CD4-positive, alpha-beta T cell treated with Interferon gamma for 1 hour (primary cell): ENCODE measurements around the gene GRAMD4.

Experiments used
- DNase-seq: peaks from one replicate; pipeline ENCODE4 v3.0.0-alpha.2; 2020

Gene GRAMD4

DNA sequence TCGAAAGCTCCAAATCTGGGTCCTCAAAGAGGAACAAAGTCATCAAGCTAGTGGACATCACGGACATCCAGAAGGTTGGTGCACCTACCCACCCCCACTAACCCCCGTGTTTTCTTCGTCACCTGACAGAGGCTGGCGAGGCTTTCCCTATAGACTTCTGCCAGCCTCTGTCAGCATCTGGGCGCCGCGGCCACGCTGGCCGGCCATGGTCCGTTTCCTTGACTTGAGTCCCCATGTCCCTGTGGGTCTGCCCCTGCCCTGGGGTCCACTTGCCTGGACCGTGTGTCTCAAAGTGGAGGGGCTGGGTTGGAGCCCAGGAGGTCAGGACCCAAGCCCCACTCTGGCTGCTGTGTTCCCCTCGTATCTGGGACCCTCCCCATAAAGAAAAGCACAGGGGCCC, 55.3 kb downstream of the GRAMD4 start:
- no peak for DNase-seq

DNA sequence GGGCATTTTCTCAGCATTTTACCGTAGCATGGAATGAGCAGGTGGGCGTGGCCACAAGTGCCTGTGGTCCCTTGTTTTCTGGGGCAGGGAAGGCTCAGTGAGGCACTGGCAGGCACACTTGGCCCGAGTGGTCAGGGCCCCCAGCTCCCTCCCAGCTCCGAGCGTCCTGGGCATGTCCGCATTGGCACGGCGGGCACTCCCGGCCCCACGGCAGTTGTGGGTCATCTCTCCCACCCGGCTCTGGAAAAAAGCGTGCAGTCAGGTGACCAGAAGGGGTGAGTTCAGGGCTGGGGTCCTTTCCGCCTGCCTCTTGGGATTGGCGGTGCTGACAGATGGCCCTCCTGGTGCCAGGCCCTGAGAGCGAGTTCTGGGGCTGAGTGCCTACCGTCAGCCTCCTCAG, 55.8 kb downstream of the GRAMD4 start:
- DNase-seq: no peak

DNA sequence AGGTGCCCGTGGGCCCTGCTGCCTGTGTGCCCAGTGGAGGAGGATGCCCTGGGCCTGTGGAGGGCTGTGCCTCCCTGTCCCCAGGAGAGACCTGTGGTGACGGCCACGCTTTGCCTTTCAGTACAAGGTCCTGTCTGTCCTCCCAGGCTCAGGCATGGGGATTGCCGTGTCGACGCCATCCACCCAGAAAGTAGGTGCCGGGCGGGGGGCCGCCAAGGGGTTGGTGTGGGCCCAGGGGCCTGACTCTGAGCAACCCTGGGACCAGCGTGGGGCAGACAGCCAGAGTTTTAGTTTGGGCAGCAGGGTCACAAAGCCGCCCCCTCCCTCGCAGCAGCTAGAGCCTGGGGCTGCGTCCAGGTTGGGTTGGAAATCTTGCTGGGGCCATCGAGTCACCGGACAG, 56.3 kb downstream of the GRAMD4 start:
- DNase-seq: no peak

DNA sequence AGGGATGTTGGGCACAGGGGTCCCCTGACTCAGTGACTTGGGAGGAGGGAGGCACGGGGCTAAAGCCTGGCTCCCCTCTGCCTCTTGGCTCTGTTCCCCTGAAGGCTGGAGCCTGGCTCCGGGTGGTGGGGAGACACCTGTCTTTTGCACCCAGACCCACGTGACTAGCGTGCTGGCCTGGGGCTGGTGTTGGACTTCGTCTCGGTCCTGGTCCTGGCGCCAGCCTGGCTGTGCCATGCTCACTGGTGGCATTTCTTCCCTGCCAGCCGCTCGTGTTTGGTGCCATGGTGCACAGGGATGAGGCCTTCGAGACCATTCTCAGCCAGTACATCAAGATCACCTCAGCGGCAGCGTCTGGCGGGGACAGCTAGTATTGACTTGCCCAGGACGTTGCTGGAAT, 56.7 kb downstream of the GRAMD4 start:
- DNase-seq: no peak

DNA sequence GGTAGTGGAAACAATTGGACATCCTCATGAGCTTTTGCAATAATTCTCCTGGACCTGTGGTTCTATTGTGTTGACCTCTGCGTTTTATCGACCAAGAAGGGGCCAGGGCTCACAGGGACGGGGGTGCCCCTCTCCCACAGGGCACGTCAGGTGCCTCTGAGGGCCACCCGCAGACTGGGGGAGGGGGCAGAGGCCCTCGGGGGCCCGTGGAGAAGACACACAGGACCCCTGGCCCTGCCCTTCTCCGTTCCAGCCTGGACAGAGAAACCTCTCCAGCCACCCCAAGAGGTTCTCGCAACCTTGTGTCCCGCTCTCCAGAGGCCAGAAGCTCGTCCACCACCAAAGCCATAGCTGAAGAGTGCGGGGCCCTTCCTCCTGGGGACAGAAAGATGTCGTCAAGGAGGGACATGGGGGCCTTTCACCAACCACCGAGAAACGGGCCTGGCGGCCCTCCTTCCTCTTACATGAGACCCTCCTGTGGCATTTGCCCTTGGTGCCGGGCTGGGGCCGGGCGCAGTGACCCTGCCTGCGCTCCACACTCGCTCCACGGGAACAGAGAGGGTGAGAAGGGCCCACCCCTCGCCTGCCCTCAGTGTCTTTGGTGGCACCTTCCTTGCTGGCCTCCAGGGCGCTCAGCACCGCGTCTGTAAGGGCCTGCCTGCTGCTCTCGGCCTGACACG, 57.3 kb downstream of the GRAMD4 start:
- no peak for DNase-seq

DNA sequence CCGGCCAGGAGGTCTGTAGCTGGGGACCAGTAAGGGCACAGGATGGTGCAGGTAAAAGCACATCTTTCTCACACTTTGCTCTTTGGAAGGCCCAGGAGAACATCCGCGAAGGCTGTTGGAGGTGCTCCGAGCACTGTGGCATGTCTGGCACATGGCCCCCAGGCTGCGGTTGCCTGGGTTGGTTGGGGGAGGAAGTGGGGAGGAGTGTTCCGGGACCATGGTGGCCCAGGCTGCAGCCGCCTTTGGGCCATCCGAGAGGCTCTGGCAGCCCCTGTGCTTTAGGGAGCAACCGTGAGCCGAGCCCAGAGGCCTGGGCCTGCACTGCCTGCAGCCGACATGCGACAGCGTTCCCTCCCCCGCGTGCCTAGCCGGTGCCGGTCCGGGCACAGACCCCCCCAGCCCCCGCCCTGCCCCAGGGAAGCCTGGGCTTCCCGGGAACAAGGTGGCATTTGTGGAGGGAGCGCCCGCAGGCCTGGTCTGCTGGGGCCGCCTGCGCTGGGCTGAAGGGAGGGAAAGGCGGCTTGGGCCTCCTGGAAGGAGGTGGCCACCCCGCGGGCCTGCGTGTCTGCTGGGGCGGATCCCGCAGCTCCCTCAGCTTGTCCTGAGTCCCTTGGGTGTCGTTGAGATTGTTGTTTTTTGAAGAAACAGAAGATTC, 57.9 kb downstream of the GRAMD4 start:
- no peak for DNase-seq

DNA sequence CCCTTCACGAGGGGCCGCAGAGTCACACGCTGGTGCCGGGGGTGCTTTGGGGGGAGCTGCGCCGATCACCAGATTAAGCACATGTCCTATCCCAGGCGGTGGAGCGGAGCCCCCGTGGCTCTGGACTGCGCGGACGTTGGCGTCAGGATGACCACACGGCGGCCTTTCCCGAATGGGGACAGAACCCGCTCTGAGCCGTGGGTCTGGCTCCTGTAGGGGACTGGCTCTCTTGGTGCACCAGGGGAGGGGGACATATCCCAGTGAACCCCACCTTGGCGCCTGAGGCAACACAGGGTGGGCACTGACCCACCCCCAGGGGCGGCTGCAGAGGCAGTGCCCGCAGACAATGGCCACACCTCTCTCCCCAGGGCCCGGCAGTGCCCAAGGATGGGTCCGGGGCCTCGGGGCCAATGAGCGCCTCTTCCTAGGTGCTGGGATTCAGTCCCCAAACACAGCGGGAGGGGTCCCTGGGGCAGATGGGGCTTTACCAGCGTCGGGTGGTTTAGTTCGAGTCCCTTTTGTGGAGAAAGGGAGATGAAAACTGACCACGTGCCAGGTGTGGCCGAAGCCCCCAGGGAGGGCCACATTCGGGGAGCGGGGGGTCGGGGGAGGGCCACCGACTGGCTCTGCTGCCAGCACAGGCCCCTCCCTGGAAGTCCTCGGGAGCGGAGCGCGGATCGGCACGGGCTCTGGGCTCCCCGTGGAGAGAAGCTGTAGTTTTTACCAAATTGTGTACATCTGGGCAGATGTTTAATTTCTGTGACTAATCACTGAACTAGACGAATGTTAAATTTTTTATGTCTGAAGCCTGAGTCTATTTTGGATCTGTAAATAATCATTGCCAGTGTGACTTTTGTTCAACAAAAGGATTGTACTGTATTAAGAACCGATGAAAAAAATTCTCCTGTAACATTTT, 58.9 kb downstream of the GRAMD4 start:
- no peak for DNase-seq

DNA sequence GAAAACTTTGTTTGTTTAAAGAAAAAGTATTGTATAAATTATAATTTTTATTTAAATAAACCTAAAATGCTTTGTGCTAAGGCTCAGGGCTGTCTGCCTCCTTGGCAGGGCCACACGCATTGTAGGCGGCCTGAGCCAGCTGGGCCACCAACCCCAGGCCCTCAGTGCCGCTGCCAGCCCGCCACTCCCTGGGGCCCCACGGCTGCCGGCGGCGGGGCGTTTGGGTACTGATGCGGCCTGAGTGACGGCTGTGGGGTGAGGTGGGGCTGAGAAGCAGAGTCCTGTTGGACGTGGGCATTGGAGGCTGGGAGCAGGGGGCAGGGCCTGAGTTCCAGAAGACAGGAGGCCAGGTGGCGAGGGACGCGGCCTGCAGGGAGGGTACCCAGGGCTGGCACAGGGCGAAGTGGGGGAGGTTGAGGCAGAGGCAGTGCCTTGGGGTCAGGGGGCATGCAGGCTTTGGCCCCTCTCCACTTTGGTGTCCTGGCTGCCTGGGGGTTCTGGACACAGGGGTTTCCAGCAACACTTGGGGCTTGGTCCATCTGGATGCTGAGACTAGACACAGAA, 59.6 kb downstream of the GRAMD4 start:
- no peak for DNase-seq

DNA sequence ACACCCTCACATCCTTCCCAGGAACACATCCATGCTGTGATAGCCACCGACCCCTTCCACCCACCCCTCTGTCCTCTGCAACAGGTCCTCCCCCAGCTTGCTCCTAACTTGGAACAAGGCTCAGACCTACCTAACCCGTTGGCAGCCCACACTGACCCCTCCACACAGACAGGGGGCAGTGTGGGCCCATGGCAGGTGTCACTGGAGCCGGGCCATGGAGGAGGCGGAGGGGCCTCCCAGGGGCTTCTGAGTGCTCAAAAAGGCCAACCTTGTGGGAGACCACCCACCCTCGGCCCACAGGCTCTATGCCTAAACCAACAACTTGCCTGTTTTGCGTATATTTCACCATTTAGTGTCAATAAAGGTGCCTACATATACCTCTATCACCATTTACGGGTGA, 60.8 kb downstream of the GRAMD4 start:
- no peak for DNase-seq

DNA sequence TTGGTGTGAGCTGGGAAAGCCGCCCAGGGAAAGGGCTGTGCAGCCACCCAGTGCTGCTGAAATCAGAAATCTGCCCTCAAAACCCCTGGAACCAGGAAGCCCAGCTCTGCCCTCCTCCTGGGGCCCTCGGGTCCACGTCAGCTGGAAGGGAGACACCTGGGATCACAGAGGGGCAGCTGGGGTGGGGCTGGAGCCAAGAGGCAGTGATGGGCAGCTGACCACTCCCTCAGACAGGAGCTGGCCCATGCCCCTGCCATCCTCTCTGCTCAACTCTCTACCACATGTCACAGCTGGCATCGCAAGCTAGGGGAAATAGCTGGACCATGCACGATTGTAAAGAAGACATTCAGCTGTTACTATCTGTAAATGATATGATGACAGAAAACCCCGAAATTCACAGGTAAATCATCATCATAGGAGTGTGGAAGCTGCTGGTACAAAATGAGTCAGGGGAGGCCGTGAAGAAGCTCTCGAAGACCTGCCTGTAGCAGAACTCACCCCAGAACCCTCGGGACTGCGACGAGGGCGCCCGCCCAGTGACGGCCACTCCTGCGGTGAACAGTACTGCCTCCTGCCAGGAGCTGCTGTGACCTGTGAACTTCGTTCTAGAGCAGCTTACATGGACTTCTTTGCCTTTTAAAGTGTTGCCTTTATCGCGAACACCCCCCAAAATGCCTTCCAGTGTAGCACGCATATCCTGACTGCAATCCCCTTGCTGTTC, 62.0 kb downstream of the GRAMD4 start:
- no peak for DNase-seq

DNA sequence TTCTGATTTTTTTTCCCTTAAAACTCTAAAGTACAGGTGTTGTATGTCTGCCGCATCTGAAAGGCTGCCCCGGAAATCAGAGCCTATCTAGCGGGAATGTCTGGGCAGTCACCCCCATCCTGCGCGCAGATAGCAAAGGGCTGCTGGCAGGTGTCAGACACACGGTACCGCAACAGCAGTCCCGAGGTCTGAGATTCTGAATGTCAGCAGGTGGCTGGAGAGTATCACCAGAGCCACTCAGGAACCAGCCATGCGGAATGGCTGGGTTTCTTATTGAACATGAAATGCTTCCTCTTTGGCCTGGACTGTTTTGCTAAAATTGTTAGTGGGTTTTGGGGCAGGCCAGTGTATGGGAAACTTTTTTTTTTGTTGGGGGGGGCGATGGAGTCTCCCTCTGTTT, 64.5 kb downstream of the GRAMD4 start:
- peak; percentile 52 for DNase-seq

DNA sequence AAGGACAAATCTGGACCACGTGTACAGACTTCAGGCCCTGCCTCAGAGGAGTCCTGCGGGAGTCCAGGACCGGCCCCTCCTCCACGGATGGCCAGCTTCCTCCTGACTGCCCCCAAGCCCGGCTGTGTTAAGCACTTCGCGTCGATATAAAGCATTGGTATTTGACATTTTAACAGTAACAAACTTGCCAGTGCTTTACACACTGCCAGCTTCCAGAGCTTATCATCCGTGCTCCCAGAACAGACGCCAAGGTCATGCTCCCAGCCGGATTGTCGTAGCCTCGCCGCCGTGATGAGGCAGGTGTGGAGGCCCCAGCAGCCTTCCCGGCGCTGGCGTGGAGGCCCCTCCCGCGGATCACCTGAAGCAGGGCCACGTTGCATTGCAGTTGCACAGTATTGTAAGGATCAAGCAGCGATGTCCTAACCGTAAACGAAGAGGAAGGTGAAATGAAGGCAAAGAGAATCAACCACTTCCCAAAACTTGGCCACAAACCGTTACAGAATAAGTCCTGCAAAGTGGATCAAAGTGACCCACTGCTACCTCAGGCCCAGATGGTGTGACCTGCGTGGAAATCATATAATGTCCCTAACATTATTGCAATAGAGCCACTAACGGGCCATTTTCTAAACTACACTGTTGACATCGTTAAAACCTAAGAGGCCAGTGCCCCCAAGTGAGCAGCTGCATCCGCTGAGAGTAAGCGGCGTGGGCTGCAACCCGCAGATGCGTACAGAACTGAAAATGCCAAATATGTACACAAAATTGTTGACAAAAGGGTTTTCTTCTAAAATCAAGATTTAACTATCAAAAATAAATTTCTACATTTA, 66.2 kb downstream of the GRAMD4 start:
- DNase-seq: no peak

DNA sequence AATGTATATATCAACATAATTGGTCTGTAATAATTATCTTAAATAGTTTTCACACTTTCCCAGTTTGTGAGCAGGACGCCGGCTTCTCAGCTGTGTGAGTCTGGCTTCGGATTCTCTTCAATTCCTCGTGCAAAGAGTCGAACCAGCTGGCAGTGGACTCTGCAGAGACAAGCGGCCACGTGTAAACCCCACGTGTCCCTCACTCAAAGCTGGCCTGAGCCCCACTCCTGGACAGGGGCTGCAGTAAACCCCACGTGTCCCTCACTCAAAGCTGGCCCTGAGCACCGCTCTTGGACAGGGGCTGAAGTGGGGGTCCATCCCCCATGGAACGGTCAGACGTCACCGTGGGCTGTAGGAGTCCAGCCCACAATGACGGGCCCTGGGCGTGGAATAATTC, 66.9 kb downstream of the GRAMD4 start:
- no peak for DNase-seq

DNA sequence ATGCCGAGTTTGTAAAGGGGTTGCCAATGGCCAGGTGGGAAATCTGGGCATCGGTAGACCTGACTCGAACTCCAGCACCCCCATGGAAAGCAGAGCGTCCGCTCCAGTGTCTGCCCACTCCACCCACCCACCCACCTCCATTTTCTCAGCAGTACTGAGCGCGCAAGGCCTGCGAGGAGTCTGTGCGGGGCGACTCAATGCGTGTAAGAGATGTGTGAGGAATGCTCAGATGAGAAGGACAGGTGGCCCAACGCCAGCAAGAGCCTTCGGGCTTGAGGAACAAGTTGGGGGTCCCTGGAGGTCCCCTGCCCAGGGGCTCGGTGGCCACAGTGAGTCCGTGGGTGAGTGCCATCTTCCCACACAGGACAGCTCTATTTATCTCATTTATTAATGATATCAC, 67.3 kb downstream of the GRAMD4 start:
- no peak for DNase-seq

DNA sequence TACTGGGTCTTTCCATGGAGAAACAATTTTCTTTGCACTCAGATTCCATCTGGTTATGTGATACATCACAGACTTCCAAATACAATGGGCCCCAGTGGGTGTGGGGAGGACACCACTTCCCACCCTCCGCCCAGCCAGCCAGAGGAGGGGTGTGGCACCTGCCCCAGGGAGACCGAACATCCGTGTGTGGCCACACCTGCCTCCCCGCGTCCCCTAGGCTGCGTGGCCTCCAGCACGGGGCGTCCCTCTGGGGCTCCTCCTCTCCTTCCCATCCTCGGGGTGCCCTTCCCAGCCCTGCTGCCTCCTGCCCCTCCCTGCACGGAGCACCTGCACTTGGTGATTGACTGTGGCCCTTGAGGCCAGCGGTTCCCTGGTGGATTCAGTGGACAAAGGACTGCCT, 68.8 kb downstream of the GRAMD4 start:
- DNase-seq: no peak

DNA sequence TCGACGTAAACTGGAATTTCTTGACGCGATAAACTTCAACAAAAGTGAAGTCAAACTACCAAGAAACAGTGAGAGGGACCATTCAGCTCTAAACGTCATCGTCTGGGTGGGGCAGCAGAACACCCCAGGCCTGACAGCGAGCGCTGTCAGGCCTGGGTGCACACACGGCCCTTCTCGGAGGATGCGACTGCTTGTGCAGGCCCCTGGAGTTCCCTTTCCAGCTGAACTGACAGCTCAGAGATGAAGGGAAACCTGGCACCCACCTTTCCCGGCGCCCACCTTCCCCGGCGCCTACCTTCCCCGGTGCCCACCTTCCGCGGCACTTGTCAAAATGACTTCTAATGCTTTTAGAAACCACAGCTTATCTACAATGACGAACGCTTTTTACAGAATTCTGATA, 70.0 kb downstream of the GRAMD4 start:
- DNase-seq: no peak

DNA sequence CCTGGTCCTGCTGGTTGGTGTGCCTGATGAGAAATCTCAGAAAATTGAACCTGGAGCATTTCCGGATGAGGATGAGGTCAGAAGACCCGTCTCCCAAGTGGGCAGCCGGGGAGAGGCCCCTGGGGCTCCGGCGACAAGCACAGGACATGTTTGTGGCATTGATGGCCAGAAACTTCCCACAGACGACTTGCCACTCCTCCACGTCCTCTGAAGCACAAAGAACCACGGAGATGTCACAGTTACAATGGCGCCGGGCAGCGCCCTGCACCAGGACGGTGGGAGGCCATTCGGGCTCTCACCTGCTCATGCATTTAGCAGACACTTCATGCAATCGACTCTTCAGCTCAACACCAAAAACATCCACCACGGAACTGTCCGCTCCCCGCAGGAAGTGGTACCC, 71.4 kb downstream of the GRAMD4 start:
- no peak for DNase-seq

DNA sequence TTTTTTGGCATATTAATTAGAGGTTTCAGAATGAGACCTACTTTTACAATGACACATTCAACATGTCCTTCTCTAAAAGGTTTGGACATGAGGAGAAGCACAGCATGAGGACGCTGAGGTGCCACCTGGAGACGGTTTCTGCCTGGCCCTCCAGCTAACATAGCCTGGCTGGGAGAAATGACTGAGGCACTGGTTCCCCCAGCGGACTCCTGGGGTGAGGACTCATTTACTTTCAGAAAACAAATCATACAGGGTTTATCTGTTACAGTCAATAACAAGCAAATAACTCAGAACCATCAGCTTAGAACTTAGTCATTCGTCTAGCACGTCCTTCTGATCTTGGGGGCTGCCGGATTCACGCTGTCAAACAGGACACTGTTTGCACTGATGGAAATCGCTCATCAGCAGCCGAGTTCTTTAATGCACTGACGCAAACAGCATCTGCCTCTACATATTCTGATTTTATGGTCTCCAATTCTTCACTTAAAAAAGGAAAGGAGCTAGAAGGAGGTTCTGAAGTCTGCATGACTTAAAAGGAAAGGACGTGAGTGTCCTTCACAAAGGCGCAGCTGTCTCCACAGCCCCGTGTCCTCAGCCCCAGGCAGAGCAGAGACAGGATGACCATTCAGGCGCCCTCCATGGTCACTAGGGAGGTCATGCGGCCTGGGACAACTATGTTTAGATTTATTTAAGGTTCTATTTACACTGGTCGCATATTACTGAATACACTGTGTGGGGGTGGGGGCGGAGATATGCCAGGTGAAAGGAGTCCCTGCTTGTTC, 73.6 kb downstream of the GRAMD4 start:
- DNase-seq: no peak

DNA sequence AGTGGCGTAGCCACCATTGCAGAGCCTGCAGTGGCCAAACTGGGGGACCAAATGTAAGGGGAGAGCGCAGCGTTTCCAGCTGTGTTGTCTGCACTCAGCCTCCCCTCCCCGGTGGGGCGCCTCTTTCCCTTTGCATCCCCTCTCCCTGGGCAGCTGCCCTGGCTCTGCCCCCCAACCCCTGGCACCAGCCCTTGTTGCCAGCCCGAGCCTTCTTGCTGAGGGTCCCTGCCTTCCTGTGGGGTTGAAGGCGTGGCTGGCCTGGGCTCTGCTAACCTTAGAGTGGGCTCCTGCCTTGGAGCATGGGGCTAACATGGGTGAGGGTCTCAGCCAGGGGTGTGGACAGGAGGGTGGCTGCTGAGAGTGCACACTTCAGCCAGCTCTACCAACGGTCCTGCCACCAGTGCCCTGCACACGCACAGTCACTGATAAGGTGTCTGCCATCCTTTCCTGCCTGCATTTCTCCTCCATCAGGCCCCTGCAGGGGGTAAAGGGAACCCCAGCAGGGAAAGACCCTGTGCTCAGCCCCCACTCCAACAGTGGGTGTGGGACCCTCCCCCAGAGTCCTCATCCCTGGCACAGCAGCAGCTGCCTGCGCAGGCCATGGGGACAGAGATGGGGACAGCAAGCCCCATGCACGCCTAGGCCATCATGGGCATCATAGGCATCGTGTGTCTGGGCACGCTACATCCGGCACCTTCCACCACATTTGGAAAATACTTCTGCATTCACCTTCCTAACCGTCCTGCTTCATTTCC, 74.4 kb downstream of the GRAMD4 start:
- no peak for DNase-seq
